AG04450 (cell line): Measurements from ENCODE around the gene RPS27L. TPM values are rescaled to one million over a fixed set of nuclear protein-coding genes. Genes with fewer than 3 reads are reported as not detected.

Experiments used
- CTCF ChIA-PET: fragments of 300-600, 350-600 bp; formaldehyde crosslinking; extraction: SDS; loops from one replicate; lab custom pipeline; 2022; ENCODE audit warnings: antibody characterized with exemption, inconsistent platforms; lab: Charles Lee
- POLR2A ChIA-PET: fragments of 350-600 bp; formaldehyde crosslinking; extraction: SDS; loops from one replicate; lab custom pipeline; 2021; ENCODE audit warnings: antibody characterized with exemption, inconsistent platforms; lab: Yijun Ruan, JAX
- DNase-seq: peaks from one replicate; pipeline ENCODE4 v3.0.0-alpha.2; 2011; ENCODE audit warnings: low read depth, low spot score
- H3K27ac ChIP-seq: one replicate; pipeline ENCODE4 v1.5.1; 2012; ENCODE audit warnings: low read depth, low read length, control low read depth
- H3K27me3 ChIP-seq: one replicate; pipeline ENCODE4 v1.6.0; 2012; ENCODE audit warnings: low read length; ENCODE audit not compliant: control insufficient read depth, insufficient read depth
- H3K4me3 ChIP-seq: 2 replicates; pipeline ENCODE4 v1.5.1; 2011; ENCODE audit warnings: mild to moderate bottlenecking, low read depth, low read length, control low read depth
- H3K9me3 ChIP-seq: 2 replicates; pipeline ENCODE4 v1.5.1; 2012; ENCODE audit warnings: low read length; ENCODE audit not compliant: control insufficient read depth, insufficient read depth
- polyA plus RNA-seq: library from polyadenylated mRNA; depleted of rRNA; stranded (reverse); fragments of >200 nt; gene quantifications from 2 replicates; pipeline ENCODE4 v1.2.3, GENCODE V29; 2011
- TF ChIP-seq, protein P1 (sequence below): IDR thresholded peaks from 2 replicates; pipeline ENCODE4 v1.5.1; 2011; ENCODE audit warnings: low read depth, low read length, control low read depth, inconsistent platforms

The RPS27L gene
- polyA plus RNA-seq, 1 experiment, result 610 TPM

DNA sequence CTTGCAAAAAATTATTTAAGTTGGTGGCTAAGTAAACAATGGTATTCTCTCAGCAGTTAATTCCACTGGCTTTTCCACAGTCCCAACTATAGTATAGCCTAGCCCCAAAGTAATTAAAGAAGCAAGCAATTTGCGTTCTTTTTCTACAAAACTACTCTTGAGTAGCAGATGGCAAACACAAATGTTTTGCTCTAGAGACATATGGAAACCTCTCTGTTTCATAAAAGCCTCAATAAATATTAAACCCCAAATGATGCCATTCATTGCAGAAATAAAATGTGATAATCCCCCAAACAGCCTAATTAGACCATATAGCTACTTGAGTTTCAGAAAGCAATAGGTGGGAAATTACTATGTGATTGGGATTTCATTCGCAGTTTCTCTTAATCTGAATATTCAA is 23.5 kb upstream of the RPS27L start:
- ChIA-PET POLR2A (no interaction called here), CTCF (interaction anchor here (1.0 kb wide), 1 partner anchor 133 kb away, joined by 6 read pairs; no protein-coding TSS in a partner anchor)
- no peak for DNase-seq
- Histone ChIP-seq H3K27ac (no peak overlapping the region), H3K27me3 (no peaks in the 10 kb centered on the region), H3K4me3 (no peak overlapping the region), H3K9me3 (no peaks in the 10 kb centered on the region)
- TF ChIP-seq, protein P1, sequence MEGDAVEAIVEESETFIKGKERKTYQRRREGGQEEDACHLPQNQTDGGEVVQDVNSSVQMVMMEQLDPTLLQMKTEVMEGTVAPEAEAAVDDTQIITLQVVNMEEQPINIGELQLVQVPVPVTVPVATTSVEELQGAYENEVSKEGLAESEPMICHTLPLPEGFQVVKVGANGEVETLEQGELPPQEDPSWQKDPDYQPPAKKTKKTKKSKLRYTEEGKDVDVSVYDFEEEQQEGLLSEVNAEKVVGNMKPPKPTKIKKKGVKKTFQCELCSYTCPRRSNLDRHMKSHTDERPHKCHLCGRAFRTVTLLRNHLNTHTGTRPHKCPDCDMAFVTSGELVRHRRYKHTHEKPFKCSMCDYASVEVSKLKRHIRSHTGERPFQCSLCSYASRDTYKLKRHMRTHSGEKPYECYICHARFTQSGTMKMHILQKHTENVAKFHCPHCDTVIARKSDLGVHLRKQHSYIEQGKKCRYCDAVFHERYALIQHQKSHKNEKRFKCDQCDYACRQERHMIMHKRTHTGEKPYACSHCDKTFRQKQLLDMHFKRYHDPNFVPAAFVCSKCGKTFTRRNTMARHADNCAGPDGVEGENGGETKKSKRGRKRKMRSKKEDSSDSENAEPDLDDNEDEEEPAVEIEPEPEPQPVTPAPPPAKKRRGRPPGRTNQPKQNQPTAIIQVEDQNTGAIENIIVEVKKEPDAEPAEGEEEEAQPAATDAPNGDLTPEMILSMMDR, result no peak

DNA sequence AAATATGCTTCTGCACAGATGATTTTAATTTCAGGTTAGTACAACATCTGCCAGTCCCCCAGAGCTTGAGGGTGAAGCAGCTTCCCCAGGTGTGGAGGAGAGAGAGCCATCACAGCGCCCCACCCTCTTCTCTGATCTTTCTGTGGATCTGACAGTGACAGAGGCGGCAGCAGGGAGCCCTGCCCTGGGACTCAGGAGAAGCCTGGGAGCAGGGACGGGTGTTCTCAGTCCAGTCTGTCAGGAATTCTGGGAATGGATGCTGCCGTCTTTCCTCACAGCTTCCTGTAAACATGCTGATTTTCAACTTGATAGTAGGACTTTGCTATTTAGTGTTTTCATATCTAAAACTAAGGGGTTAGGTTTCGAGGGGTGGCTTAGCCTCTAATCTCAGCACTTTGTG is 20.8 kb upstream of the RPS27L start:
- no peak overlapping the region for H3K27ac ChIP-seq
- no peaks in the 10 kb centered on the region for H3K9me3 ChIP-seq
- no peaks in the 10 kb centered on the region for H3K27me3 ChIP-seq
- CTCF ChIA-PET, result no interaction called here
- POLR2A ChIA-PET, result no interaction called here
- H3K4me3 ChIP-seq, result no peak overlapping the region
- DNase-seq, result no peak
- TF ChIP-seq, protein P1, result no peak

DNA sequence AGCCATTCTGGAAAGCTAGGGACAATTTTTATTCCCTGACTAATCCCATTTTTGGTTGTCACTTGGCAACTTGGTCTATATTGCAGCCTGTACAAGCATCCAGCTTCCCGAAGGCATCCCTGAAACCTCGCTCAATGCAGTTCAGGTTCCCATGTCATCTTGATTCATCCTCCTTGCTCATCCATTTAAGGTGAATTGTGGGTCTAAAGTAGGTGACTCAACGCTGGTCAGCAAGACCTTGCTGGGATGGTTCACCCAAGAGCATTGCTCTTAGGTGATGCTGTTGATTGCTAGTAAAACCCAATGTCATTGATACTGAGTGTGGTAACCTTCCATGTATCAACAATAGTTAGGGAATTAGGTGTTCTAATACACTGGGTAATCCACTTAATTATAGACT is 19.0 kb upstream of the RPS27L start:
- Histone ChIP-seq H3K27ac (no peak overlapping the region), H3K4me3 (no peak overlapping the region), H3K9me3 (no peaks in the 10 kb centered on the region), H3K27me3 (no peaks in the 10 kb centered on the region)
- TF ChIP-seq, protein P1, result no peak
- ChIA-PET POLR2A (interaction anchor here (0.7 kb wide), 1 partner anchor 327 kb away, joined by 3 read pairs; no protein-coding TSS in a partner anchor), CTCF (no interaction called here)
- DNase-seq, result no peak

- CTCF ChIA-PET, result interaction anchor here (0.8 kb wide), 1 partner anchor 79 kb away, joined by 3 read pairs; no protein-coding TSS in a partner anchor
- DNase-seq, result no peak
- no peak overlapping the region for H3K4me3 ChIP-seq
- H3K27me3 ChIP-seq, result no peaks in the 10 kb centered on the region
- no peaks in the 10 kb centered on the region for H3K9me3 ChIP-seq
- POLR2A ChIA-PET, result interaction anchor here (0.5 to 0.6 kb wide), 2 partner anchors 37 to 89 kb away, joined by 3 to 5 read pairs; no protein-coding TSS in a partner anchor
- H3K27ac ChIP-seq, result no peak overlapping the region
- TF ChIP-seq, protein P1, result no peak
Measured at GRCh38 chr15:63172851-63173451, 15.7 kb upstream of the RPS27L start.

GRCh38 chr15:63172376-63172775 is 15.1 kb upstream of the RPS27L start:
- Histone ChIP-seq H3K27ac (no peak overlapping the region), H3K27me3 (no peaks in the 10 kb centered on the region), H3K9me3 (no peaks in the 10 kb centered on the region), H3K4me3 (no peak overlapping the region)
- TF ChIP-seq, protein P1, result no peak
- DNase-seq, result no peak
- ChIA-PET CTCF (interaction anchor here (0.8 kb wide), 1 partner anchor 78 kb away, joined by 3 read pairs; no protein-coding TSS in a partner anchor), POLR2A (interaction anchor here (0.5 to 0.6 kb wide), 2 partner anchors 37 to 90 kb away, joined by 3 to 5 read pairs; no protein-coding TSS in a partner anchor)
